Hematopoietic multipotent progenitor cell treated with erythropoietin and hydrocortisone succinate and interleukin-3 and kit ligand, for 6 days (in vitro differentiated cells): ENCODE data around the gene MISFA.
"Not testable (repeated sequence)": the region's sequence is repeated elsewhere in the genome, so short reads cannot be mapped to it uniquely, and the experiment has no call there.

Source experiments
- DNase-seq: peaks from one replicate; pipeline ENCODE4 v3.0.0-alpha.2; 2015

MISFA gene

GRCh38 chr11:18599739-18600230, at the start of gene MISFA:
MISFA (plus strand) TSS chr11:18599789; CDS start chr11:18599929, 140 bp downstream.
- DNase-seq: no peak

GRCh38 chr11:18563090-18563730, 36.4 kb upstream of the MISFA start:
- DNase-seq: no peak

- no peak for DNase-seq
Measured at GRCh38 chr11:18564149-18564548, 35.4 kb upstream of the MISFA start.

GRCh38 chr11:18566406-18566805, 33.2 kb upstream of the MISFA start:
- DNase-seq: no peak

- no peak for DNase-seq
Measured at GRCh38 chr11:18567081-18567480, 32.5 kb upstream of the MISFA start.

GRCh38 chr11:18575361-18575760, 24.2 kb upstream of the MISFA start:
- DNase-seq: no peak

GRCh38 chr11:18578975-18579598, 20.5 kb upstream of the MISFA start:
- peak; percentile 43 for DNase-seq

- DNase-seq: no peak
Measured at GRCh38 chr11:18580113-18580766, 19.3 kb upstream of the MISFA start.

- DNase-seq: no peak
Measured at GRCh38 chr11:18581825-18582224, 17.8 kb upstream of the MISFA start.

- DNase-seq: peak; percentile 84
Measured at GRCh38 chr11:18588297-18589252, 11.0 kb upstream of the MISFA start, which contains the start of gene UEVLD. UEVLD (minus strand) TSS chr11:18588734; CDS start chr11:18588654, 80 bp downstream.

- no peak for DNase-seq
Measured at GRCh38 chr11:18590571-18590970, 9.0 kb upstream of the MISFA start.

- not testable (repeated sequence) for DNase-seq
Measured at GRCh38 chr11:18594088-18594487, 5.5 kb upstream of the MISFA start.

GRCh38 chr11:18594999-18595749, 4.4 kb upstream of the MISFA start:
- no peak for DNase-seq

GRCh38 chr11:18600915-18601569, 1.5 kb downstream of the MISFA start:
- DNase-seq: no peak

GRCh38 chr11:18608376-18608775, 8.8 kb downstream of the MISFA start:
- DNase-seq: peak; percentile 51

- DNase-seq: no peak
Measured at GRCh38 chr11:18611196-18611595, 11.6 kb downstream of the MISFA start.

- DNase-seq: no peak
Measured at GRCh38 chr11:18612394-18612793, 12.8 kb downstream of the MISFA start.

- no peak for DNase-seq
Measured at GRCh38 chr11:18614667-18615066, 15.1 kb downstream of the MISFA start.

GRCh38 chr11:18615628-18616392, 16.2 kb downstream of the MISFA start:
- peak; percentile 74 for DNase-seq

GRCh38 chr11:18617688-18618341, 18.2 kb downstream of the MISFA start:
- peak; percentile 52 for DNase-seq
